Astrocyte (in vitro differentiated cells and primary cell): Measurements from ENCODE around the gene OMA1. TPM values are rescaled to one million over a fixed set of nuclear protein-coding genes. Genes with fewer than 3 reads are reported as not detected.

Experiments used
- DNase-seq: peaks from one replicate; pipeline ENCODE4 v3.0.0-alpha.2; 2010; ENCODE audit warnings: low read depth
- FAIRE-seq: peaks from 2 replicates; lab custom pipeline; 2011; peaks lifted over from hg19 to GRCh38; lab: Jason Lieb, UNC
- H2AFZ ChIP-seq: 2 replicates; pipeline ENCODE4 v1.6.0; 2012; ENCODE audit warnings: low read depth, low read length, inconsistent platforms
- H3K27ac ChIP-seq: 2 replicates; pipeline ENCODE4 v1.5.1; 2011; ENCODE audit warnings: low read depth, low read length, inconsistent platforms
- H3K27me3 ChIP-seq: 2 replicates; pipeline ENCODE4 v1.6.0; 2011; ENCODE audit warnings: low read length, inconsistent platforms; ENCODE audit not compliant: insufficient read depth
- H3K36me3 ChIP-seq: 2 replicates; pipeline ENCODE4 v1.5.1; 2011; ENCODE audit warnings: low read length, inconsistent platforms; ENCODE audit not compliant: insufficient read depth
- H3K4me1 ChIP-seq: 2 replicates; pipeline ENCODE4 v1.5.1; 2011; ENCODE audit warnings: low read length, inconsistent platforms; ENCODE audit not compliant: insufficient read depth
- H3K4me2 ChIP-seq: 2 replicates; pipeline ENCODE4 v1.6.0; 2012; ENCODE audit warnings: low read length, inconsistent platforms
- H3K4me3 ChIP-seq: 2 replicates; pipeline ENCODE4 v1.5.1; 2011; ENCODE audit warnings: low read depth, mild to moderate bottlenecking, low read length, inconsistent platforms; ENCODE audit not compliant: insufficient read depth
- H3K79me2 ChIP-seq: 2 replicates; pipeline ENCODE4 v1.6.0; 2012; ENCODE audit warnings: mild to moderate bottlenecking, low read length, inconsistent platforms; ENCODE audit not compliant: insufficient read depth
- H3K9ac ChIP-seq: 2 replicates; pipeline ENCODE4 v1.6.0; 2012; ENCODE audit warnings: mild to moderate bottlenecking, low read length, inconsistent platforms
- H3K9me3 ChIP-seq: 2 replicates; pipeline ENCODE4 v1.5.1; 2012; ENCODE audit warnings: low read depth, mild to moderate bottlenecking, low read length, inconsistent platforms; ENCODE audit not compliant: insufficient read depth
- H4K20me1 ChIP-seq: 2 replicates; pipeline ENCODE4 v1.6.0; 2012; ENCODE audit warnings: low read length, inconsistent platforms; ENCODE audit not compliant: insufficient read depth
- H3K27ac Mint-ChIP-seq: one replicate; pipeline ENCODE4 v1.8.0; 2021; ENCODE audit warnings: mild to moderate bottlenecking, mixed read lengths; ENCODE audit not compliant: unreplicated experiment
- H3K27me3 Mint-ChIP-seq: one replicate; pipeline ENCODE4 v1.8.0; 2021; ENCODE audit warnings: low read depth, mixed read lengths; ENCODE audit not compliant: unreplicated experiment
- H3K36me3 Mint-ChIP-seq: one replicate; pipeline ENCODE4 v1.8.0; 2021; ENCODE audit warnings: low read depth, mixed read lengths; ENCODE audit not compliant: unreplicated experiment
- H3K4me1 Mint-ChIP-seq: one replicate; pipeline ENCODE4 v1.8.0; 2021; ENCODE audit warnings: low read depth, mixed read lengths; ENCODE audit not compliant: unreplicated experiment
- H3K4me3 Mint-ChIP-seq: one replicate; pipeline ENCODE4 v1.8.0; 2021; ENCODE audit warnings: mild to moderate bottlenecking, moderate library complexity, mixed read lengths; ENCODE audit not compliant: unreplicated experiment
- H3K9me3 Mint-ChIP-seq: one replicate; pipeline ENCODE4 v1.8.0; 2021; ENCODE audit warnings: mild to moderate bottlenecking, mixed read lengths; ENCODE audit not compliant: unreplicated experiment
- CTCF ChIP-seq: IDR thresholded peaks from 2 replicates; pipeline ENCODE4 v1.5.1; 2011; ENCODE audit warnings: low read depth, mild to moderate bottlenecking, inconsistent platforms, low read length, moderate library complexity; ENCODE audit not compliant: insufficient read depth
- EZH2 ChIP-seq: IDR thresholded peaks from 2 replicates; pipeline ENCODE4 v1.6.1; 2012; ENCODE audit warnings: mild to moderate bottlenecking, low read length, inconsistent platforms; ENCODE audit not compliant: insufficient read depth
- total RNA-seq: library from RNA; stranded (reverse); gene quantifications from 2 replicates; pipeline ENCODE4 v1.2.1, GENCODE V29; 2021

The OMA1 gene
- total RNA-seq, 1 donor from 2014 or later, result 5.1 TPM

GRCh38 chr1:58487002-58487401 is 59.5 kb downstream of the OMA1 start:
- Mint-ChIP-seq H3K4me3 (no peak overlapping the region), H3K27ac (no peak overlapping the region), H3K36me3 (peaks cover 4% of the 10 kb centered on the region), H3K27me3 (no peaks in the 10 kb centered on the region), H3K9me3 (peaks cover 10% of the 10 kb centered on the region), H3K4me1 (no peaks in the 10 kb centered on the region)
- Histone ChIP-seq H3K9me3 (no peaks in the 10 kb centered on the region), H3K36me3 (no peaks in the 10 kb centered on the region), H3K79me2 (no peaks in the 10 kb centered on the region), H3K27ac (no peak overlapping the region), H3K4me2 (no peak overlapping the region), H3K9ac (no peak overlapping the region), H3K27me3 (no peaks in the 10 kb centered on the region), H2AFZ (no peak overlapping the region), H3K4me1 (no peaks in the 10 kb centered on the region), H3K4me3 (no peak overlapping the region), H4K20me1 (no peaks in the 10 kb centered on the region)
- FAIRE-seq (no peak), DNase-seq (no peak)
- TF ChIP-seq EZH2 (no peak), CTCF (no peak)

- Mint-ChIP-seq H3K27me3 (no peaks in the 10 kb centered on the region), H3K27ac (no peak overlapping the region), H3K4me1 (peaks cover 3% of the 10 kb centered on the region), H3K4me3 (no peak overlapping the region), H3K36me3 (no peaks in the 10 kb centered on the region), H3K9me3 (no peaks in the 10 kb centered on the region)
- FAIRE-seq (no peak), DNase-seq (no peak)
- no peaks in the 10 kb centered on the region for H3K4me1 ChIP-seq
- H3K36me3 ChIP-seq, result no peaks in the 10 kb centered on the region
- H3K79me2 ChIP-seq, result no peaks in the 10 kb centered on the region
- H3K27me3 ChIP-seq, result no peaks in the 10 kb centered on the region
- no peaks in the 10 kb centered on the region for H3K9me3 ChIP-seq
- no peak overlapping the region for H3K27ac ChIP-seq
- no peak overlapping the region for H3K4me3 ChIP-seq
- no peak overlapping the region for H3K9ac ChIP-seq
- no peak overlapping the region for H3K4me2 ChIP-seq
- H2AFZ ChIP-seq, result no peak overlapping the region
- TF ChIP-seq EZH2, result no peak
- no peak for TF ChIP-seq CTCF
- no peaks in the 10 kb centered on the region for H4K20me1 ChIP-seq
Measured at GRCh38 chr1:58481962-58482361, 64.6 kb downstream of the OMA1 start.

- no peaks in the 10 kb centered on the region for H3K9me3 ChIP-seq
- no peak overlapping the region for H3K9ac ChIP-seq
- H3K4me3 ChIP-seq, result no peak overlapping the region
- H2AFZ ChIP-seq, result no peak overlapping the region
- H3K4me2 ChIP-seq, result no peak overlapping the region
- H3K27me3 Mint-ChIP-seq, result no peaks in the 10 kb centered on the region
- FAIRE-seq (no peak), DNase-seq (no peak)
- H3K27me3 ChIP-seq, result no peaks in the 10 kb centered on the region
- no peaks in the 10 kb centered on the region for H3K4me1 ChIP-seq
- no peaks in the 10 kb centered on the region for H4K20me1 ChIP-seq
- H3K27ac Mint-ChIP-seq, result no peak overlapping the region
- H3K27ac ChIP-seq, result no peak overlapping the region
- no peak for TF ChIP-seq EZH2
- no peak for TF ChIP-seq CTCF
- no peaks in the 10 kb centered on the region for H3K79me2 ChIP-seq
- H3K36me3 ChIP-seq, result no peaks in the 10 kb centered on the region
- peaks cover 4% of the 10 kb centered on the region for H3K4me1 Mint-ChIP-seq
- H3K9me3 Mint-ChIP-seq, result no peaks in the 10 kb centered on the region
- H3K4me3 Mint-ChIP-seq, result no peak overlapping the region
- H3K36me3 Mint-ChIP-seq, result no peaks in the 10 kb centered on the region
Measured at GRCh38 chr1:58480191-58480590, 66.3 kb downstream of the OMA1 start.
